Vagina (tissue), 2 donors: ENCODE data around the gene NXT1.

Experiments
- POLR2A ChIP-seq, 2 donors: fragments of 450-650 bp; IDR thresholded peaks; one replicate each; pipeline ENCODE4 v1.6.1; 2017; ENCODE audit warnings: antibody characterized with exemption in 2 of 2, mild to moderate bottlenecking in 2 of 2, moderate library complexity in 2 of 2
- POLR2AphosphoS5 ChIP-seq, 2 donors: sonication (generic); formaldehyde crosslinking; IDR thresholded peaks; one replicate each; pipeline ENCODE4 v1.9.0; 2017; ENCODE audit warnings: antibody characterized with exemption in 2 of 2, mild to moderate bottlenecking in 2 of 2, low read depth in 1 of 2; ENCODE audit not compliant: insufficient read depth in 1 of 2
- TF ChIP-seq, protein P1 (sequence below), 3 experiments: fragments of 450-650 bp in 2 of 3; fragments of 200-600 bp in 1 of 3; sonication (generic) in 1 of 3; IDR thresholded peaks; one replicate each; pipeline ENCODE4 v1.5.1; 2017 to 2019; ENCODE audit warnings: antibody characterized with exemption in 3 of 3, mild to moderate bottlenecking in 2 of 3, moderate library complexity in 2 of 3

DNA sequence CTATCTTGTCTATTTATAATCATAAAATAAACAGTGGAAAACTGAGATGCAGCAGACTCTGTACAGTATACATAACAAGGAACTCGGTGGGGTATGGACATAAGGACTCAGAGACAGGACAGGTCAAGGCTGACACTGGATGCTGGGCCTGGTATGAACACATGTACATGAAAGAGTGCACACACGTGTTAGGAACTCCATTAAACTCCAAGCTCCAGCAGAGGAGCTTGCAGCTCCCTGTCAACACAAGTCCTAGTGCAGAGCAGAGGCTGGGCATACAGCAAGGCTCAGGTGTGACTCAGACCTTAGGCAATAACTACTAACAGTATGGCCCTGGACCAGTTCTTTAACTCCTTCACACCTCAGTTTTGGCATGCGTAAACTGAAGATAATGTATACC is 53.6 kb downstream of the NXT1 start:
- TF ChIP-seq, protein P1, sequence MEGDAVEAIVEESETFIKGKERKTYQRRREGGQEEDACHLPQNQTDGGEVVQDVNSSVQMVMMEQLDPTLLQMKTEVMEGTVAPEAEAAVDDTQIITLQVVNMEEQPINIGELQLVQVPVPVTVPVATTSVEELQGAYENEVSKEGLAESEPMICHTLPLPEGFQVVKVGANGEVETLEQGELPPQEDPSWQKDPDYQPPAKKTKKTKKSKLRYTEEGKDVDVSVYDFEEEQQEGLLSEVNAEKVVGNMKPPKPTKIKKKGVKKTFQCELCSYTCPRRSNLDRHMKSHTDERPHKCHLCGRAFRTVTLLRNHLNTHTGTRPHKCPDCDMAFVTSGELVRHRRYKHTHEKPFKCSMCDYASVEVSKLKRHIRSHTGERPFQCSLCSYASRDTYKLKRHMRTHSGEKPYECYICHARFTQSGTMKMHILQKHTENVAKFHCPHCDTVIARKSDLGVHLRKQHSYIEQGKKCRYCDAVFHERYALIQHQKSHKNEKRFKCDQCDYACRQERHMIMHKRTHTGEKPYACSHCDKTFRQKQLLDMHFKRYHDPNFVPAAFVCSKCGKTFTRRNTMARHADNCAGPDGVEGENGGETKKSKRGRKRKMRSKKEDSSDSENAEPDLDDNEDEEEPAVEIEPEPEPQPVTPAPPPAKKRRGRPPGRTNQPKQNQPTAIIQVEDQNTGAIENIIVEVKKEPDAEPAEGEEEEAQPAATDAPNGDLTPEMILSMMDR (IDR thresholded peaks at IDR 0.05): no peak
- no peak for TF ChIP-seq POLR2A (IDR thresholded peaks at IDR 0.05)
- no peak for TF ChIP-seq POLR2AphosphoS5 (IDR thresholded peaks at IDR 0.05; ENCODE audit: insufficient read depth in 1 of 2, low read depth in 1 of 2)
